Umbilical cord (tissue), 2 donors: Measurements from ENCODE around the gene STEAP1B. TPM values are rescaled to one million over a fixed set of nuclear protein-coding genes. Genes with fewer than 3 reads are reported as not detected.
"Not testable (repeated sequence)": the region's sequence is repeated elsewhere in the genome, so short reads cannot be mapped to it uniquely, and the experiment has no call there.

ENCODE experiments used
- DNase-seq: peaks from one replicate; pipeline ENCODE4 v3.0.0-alpha.2; 2015; ENCODE audit warnings: low spot score
- total RNA-seq: library from RNA; depleted of rRNA; stranded (reverse); fragments of >200 nt; gene quantifications from one replicate; pipeline ENCODE4 v1.2.3, GENCODE V29; 2014; ENCODE audit warnings: low replicate concordance; ENCODE audit not compliant: insufficient read depth

Gene STEAP1B
- total RNA-seq: 12.3 TPM

DNA sequence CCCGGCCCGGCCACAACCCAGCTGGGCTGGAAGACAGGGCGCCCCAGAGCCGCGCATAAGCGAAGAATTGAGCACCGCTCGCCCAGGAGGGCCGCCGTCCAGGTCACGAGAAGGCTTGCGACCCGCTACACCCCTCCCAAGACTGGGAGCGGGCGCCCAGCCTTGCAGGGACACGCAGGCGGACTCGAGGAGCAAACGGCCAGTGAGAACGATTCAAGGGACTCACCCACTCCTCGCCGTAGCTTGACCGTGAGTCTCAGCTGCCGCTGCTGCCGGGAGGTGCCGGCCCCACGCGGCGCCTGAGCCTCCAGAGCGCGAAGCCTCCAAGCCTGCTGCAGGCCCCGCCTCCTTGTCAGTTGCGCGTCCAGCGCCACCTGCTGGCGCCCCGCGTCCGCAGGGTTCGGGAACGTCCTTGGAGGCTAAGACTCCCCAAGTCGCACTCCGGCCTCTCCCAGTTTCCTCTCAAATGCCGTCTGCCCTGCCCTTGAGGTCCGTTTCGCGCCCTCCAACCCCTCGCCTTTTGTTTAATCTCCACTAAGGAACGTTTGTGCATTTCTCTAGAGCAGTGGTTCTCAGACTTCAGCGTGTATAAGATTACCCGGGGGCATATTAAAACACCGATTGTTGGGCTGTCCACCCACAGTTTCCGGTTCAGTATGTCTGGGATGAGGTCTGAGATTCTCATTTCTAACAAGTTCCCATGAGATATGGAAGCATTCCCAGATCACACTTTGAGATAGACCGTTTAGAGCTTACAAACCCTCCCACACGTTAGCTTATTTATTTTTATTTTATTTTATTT, at the start of gene STEAP1B:
STEAP1B (minus strand) TSS at position 301 of the 802 bp plus-strand sequence. CDS start 5,333 bp downstream, outside the sequence.
- peak; percentile 75 for DNase-seq

DNA sequence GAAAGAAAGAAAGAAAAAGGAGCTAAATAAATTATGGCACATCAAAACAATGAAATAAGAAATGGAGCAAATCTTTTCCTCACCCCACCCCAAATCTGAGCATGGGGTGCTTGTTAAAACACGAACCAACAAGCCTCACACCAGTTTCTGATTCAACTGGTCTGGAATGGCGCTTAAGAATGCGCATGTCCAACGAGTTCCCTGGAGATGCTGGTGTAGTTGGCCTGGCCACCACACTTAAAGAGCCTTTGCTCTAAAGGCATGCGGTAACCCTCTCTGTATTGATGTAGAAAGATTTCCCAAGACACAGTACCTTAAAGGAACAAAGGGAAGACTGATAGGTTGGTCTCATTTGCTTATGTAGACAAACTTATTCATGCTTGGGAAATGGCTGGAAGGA, 49.1 kb upstream of the STEAP1B start:
- DNase-seq: no peak

DNA sequence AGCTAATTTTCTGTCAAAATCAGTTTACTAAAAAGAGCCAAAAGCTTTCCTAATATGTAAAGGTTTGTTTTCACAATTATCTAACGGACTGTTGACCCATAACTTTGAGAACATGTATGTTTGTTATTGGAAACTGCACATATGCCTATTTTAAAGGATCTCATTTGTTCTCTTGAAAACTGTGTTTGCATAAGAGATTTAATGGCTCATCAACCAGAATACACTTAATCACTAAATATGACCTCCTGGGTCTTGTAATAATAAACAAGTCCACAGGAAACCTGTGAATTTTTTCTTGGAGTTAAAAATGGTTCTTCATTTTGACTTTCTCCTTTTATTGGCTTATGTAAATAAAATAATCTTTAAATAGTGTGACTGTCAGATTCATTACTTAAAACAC, 48.3 kb upstream of the STEAP1B start:
- DNase-seq: no peak

DNA sequence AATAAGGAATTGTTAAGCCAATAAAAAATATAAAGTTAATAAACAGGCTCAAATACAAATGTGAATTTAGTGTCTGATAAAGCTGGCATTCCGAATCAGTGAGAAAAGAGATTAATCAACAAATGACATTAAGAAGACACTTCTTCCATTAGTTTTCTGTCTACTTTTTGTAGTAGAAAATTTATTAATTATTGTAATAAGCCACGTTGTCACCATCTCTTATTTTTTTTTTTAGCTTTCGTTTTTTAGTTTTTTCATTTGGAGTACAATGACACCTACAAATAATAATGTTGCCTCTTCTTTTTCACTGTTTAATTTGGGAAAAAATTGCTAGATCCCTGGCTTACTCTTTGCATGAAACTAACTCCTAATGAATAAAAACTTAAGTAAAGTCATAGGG, 46.8 kb upstream of the STEAP1B start:
- DNase-seq: no peak

DNA sequence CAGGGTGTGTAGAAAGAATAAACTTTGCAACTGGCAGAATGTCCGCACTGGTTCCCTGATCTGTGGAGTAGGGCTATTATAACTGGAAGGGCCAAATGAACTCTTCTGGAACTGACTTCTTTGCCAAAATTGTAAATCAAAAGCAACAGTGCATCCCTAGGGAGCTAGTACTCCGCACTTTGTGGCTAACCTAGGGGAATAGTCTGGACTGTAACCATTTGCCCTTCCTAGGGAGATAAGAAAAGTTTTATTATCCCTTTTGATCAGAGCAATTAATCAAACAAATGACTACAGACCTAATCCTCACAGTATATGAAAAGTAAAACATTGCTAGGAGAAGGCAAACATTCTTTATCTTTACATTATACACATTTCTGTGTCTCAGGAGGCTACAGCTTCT, 45.5 kb upstream of the STEAP1B start:
- no peak for DNase-seq

DNA sequence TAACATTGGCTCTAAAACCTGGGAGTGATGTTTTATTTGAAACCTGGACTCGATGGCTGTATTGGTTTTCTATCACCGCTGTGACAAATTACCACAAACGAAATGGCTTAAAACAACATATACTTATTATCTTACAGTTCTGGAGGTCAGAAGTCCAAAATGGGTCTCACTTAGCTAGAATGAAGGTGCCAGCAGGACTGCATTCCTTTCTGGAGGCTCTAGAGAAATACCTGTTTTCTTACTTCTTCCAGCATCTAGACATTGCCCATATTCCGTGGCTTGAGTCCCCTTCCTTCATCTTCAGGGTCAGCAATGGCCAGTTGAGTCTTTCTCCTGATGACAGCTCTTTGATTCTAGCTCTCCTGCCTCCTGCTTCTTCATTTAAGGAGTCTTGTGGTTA, 44.3 kb upstream of the STEAP1B start:
- no peak for DNase-seq

DNA sequence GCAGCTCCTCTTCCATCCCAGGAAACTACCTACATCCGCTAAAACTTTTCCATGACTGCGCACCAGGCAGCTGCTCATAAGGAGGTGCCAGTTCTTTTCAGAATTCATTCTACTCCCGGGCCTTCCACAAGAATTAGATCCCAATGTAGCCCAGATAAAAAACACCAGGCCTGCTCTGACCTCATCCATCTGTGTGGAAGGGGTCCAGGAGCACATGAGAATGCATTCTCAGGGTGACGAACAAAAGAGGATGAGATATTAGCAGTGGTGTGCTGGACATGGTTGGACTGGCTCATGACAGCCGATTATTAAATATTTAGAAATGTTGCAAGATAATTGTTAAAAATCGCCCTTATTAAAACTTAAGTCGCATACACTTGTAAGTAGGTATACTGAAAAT, 43.2 kb upstream of the STEAP1B start:
- DNase-seq: no peak

DNA sequence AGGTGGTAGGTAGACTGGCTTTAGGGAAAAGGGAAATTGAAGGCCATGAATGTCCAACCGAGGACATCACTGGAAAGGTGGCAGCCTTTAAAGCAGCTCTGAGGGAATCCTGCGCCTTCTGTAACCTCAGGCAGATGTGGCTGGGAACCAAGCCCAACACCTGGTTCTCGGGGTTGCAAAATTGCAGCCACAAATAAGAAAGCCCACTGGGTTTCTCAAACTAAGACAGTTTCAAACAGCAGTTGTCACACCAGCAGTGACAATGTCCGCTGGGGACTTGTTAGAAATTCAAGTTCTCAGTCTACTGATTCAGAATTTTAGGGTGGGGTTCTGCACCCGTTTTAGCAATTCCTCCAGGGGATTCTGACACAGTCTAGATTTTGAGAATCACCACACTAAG, 42.7 kb upstream of the STEAP1B start:
- DNase-seq: no peak

DNA sequence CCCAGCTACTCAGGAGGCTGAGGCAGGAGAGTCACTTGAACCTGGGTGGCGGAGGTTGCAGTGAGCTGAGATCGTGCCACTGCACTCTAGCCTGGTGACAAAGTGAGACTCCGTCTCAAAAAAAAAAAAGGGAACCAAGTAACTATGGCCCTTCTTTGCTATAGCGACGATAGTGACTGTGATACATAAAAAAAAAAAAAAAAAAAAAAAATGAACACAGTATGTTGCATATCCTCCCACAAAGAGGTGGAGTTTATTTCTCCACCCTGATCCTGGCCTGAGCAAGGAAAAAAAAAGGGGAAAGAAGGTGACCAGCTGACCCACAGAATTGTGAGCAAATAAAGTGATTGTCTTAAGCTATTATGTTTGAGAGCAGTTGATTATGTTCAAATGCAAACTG, 42.3 kb upstream of the STEAP1B start:
- no peak for DNase-seq

DNA sequence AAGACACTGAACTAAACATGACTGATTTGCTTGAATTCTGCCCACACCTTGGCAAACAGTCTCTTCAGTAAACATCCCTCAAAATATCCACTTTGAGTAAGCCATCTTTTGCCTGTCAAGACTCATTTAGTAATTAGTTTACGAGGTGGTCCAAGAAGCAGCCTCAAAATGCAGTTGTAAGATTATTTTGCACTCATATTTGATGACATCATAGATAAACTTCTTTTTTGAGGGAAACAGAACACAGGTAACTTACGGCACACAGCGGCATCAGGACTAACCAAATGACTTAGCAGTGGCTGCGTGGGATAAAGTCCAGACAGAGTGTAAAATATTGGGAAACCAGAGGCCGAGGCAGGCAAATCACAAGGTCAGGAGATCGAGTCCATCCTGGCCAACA, 41.8 kb upstream of the STEAP1B start:
- DNase-seq: no peak

DNA sequence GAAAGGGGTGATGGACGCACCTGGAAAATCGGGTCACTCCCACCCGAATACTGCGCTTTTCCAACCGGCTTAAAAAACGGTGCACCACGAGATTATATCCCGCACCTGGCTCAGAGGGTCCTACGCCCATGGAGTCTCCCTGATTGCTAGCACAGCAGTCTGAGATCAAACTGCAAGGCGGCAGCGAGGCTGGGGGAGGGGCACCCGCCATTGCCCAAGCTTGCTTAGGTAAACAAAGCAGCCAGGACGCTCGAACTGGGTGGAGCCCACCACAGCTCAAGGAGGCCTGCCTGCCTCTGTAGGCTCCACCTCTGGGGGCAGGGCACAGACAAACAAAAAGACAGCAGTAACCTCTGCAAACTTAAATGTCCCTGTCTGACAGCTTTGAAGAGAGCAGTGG, 28.5 kb upstream of the STEAP1B start:
- not testable (repeated sequence) for DNase-seq

DNA sequence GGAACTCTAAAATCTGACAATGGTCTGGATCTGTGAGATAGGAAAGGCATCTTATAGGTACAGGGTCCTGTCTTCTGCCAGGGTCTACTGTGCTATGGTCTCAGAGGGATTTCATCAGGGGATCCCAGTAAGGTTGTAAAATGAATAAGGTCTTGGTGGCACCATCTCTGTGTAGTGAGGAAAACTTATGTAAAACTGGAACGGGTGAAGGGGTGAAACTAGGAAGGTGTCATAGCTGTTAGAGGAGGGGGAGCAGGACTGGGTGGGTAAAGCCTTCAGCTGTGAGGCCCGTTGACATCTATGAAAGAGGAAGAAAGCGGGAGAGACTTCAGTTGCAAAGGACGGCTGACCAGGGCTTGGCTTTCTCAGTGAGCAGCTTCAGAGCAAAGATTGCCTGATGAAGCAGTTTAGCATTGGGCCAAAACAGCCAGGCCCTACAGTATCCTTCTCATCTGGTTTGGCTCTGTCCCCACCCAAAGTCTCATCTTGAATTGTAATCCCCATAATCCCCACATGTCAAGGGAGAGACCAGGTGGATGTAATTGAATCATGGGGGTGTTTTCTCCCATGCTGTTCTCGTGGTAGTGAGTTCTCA, 24.5 kb upstream of the STEAP1B start:
- DNase-seq: not testable (repeated sequence)

DNA sequence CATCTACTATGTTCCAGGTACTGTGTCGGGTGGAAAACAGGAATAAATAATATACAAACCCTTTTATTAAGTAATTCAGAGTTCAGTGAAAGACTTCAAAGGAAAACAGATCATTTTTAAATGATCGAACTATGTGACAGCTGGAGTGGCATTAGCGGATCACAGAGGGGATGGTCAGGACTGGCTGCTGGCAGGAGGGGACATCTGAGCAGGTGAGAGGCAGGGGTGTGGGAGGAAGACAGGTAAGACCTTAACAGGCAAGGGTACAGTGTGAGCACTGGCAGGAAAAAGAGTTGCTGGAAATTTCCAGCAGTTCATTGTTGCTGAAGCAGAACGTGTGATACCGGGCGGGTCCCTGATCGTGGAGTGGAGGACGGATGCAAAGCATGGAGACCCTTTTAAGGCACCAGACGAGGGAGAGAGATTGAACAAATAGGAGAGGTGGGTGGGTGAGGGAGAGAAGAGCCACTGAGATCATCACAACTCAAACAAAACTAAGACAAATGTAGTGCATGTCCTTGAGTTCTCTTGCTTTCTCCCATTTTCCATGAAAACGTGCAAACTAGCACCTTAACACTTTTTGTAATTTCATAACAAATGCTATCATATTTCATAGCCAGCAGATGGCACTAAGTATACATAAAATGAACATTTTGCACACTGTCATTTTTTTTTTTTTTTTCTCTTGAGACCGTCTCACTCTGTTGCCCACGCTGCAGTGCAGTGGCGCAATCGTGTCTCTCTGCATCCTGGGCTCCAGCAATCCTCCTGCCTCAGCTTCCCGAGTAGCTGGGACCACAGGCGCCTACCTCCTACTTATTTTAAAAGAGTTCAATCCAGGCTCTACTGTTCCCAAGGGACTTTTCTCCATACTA, 23.7 kb upstream of the STEAP1B start:
- peak; percentile 47 for DNase-seq

DNA sequence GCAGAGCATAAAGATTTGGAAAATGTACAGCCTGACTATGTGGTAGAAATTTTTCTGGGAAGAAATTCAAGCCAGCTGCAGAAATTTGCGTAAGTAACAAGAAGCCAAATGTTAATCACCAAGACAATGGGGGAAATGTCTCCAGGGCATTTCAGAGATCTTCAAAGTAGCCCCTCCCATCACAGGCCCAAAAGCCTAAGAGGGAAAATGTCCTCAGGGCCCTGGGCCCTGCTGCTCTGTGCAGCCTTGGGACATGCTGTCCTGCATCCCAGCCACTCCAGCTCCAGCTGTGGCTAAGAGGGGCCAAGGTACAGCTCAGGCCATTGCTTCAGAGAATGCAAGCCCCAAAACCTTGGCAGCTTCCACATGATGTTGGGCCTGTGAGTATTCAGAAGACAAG, 19.6 kb upstream of the STEAP1B start:
- not testable (repeated sequence) for DNase-seq

DNA sequence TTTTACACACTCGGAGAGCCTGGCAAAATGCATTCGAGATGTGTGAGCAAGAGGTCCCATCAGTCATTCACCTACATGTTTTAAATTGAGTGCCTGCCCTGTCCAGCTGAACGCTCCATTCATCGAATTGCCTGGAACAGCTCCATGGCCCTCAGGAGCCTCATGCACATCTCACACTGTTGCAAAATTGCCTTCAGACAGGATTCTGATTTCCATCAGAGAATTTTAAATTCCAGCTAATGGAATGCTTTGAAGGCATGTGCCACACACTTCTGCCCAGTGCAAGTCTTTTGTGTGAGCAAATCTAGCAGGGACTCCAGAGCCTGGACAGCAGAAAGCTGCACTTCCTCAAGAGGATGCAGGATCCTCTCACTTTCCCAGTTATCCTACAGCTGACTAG, 17.0 kb upstream of the STEAP1B start:
- not testable (repeated sequence) for DNase-seq

DNA sequence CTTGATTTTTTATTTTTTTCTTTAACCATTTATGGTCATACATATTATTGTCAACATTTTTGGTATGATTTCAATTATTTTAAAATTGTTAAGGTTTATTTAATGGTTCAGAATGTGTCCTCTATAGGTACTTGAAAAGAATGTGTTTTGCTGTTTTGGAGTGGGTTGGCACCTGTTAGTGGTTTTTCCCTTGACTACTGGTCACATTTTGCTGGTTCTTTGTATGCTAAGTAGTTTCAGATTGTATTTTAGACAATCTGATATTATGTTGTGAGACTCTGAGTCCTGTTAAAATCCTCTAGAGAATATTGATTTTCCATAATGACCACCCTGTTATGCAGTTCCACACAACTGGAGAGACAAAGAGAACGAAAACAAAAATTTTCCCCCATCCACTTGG, 15.0 kb upstream of the STEAP1B start:
- DNase-seq: not testable (repeated sequence)

DNA sequence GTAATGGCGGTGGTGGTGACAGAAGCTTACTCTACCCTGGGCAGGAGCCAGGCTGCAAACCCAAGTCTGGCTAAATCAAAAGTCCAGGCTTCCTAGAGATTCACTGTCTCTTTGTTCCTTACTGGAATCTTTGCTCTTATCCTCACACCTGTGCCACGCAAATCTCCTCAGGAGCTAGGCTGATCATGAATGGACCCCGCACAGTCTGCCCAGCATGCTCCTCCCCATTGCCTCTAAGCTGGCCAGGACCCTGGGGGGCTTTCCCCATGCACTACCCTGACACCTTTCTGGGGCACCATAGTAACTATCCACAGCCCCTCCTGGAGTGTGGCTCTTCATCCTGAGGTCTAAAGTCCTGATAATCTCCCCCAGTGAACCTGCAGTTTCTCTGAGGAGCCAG, 7.3 kb upstream of the STEAP1B start:
- not testable (repeated sequence) for DNase-seq

DNA sequence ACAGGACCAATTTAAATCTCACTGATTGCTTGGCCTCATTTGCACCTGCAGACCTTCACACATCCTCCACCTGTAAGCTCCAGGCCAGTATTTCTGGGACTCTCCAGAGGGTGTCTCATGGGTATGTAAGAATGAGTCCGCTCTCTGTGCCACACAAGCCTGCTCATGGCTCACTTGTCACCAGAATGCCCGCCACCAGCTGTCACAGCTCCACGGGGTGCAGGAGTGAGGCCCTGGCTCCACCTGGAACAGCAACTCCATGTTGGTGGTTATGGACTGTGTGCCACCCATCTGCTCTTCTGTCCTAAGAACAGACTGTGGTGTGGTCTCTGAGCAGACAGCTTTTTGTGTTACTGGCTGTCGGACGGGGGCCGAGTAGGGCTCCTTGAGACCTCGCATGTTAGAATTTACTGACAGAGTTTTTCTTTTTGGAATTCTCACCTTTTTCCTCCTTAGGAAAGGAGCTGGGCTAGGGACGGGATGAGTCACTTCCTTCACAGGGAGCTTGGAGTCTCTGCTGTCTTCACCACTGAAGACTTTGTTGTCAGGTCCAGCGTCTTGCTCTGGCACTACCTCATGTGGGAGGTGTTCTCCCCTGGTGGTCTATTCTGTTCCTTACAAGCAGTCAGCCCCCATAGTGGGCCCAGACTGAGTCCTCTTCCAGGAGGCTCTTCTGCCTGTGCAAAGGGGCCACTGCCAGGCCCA, 6.5 kb upstream of the STEAP1B start:
- not testable (repeated sequence) for DNase-seq

DNA sequence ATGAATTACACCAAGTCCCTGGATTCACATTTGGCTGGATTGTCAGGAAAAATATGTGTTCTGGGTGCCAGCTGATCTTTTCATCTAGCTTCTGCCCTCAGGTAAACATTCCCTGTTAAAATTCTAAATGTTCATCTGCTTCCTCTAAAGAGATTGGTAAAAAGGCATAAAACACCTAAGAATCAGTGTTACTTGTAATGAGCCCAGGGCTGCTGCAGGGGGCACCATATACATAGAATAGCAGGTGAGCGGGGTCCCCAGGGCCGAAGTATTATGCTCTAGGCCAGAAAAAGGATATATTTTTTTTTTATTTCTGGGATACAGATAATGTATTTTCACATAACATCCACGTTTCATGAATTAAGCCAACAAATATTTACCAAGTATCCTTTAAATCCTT, 4.5 kb upstream of the STEAP1B start:
- DNase-seq: not testable (repeated sequence)

DNA sequence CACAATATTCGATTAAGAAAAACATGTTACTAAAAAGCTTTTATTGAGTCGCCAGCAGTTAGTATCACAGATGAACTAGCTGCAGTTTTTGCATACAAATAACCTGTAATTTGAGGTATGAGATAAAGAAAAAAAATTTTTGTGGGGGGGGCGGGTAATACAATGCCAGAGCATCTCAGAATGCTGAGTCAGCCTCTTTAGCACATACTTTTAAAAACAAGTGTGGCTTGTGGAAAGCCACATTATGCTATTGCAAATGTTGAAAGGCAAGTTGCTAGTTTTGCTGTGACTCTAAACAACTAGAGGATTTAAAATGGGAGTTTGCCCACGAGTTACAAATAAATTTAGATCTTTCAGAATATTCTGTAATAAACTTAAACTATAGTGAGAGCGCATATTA, 2.1 kb upstream of the STEAP1B start:
- DNase-seq: not testable (repeated sequence)

DNA sequence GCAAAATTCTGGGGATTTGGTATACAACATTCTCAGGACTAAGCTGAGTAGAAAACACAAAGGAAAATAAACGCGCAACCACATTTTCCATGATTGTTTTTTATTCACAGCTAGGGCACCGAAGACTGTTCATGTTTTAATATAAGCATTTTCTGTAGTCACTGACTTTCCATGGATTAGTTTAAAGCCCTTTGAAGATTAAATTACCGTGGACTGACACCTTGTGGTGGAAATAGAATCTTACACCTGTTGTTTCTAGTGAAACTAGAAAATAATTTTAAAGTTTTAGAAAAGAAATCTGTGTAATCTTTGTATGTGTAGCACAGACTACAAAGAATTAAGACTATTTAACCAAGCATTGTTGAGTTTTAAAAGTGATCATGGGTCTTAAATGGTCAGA, 1.3 kb upstream of the STEAP1B start:
- not testable (repeated sequence) for DNase-seq

DNA sequence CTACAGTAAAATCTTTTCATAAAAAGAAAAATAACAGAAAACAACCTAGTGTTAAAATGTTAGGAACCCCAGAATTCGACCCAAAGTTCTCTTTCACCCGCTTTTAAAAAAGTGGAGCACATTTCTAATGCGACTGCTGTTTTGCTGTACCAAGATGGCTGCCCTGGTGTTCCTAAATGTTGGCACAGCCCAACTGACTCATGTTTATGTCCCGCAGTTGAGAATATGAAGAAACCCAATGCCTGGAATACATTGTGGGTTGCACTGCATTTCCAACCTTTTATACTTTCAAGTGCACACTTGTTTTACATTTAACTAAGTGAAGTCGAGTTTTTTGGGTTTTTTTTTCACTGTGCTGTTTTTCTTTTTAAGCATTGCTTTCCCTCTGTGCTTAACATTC, 944 bp downstream of the STEAP1B start:
- no peak for DNase-seq
